Epithelial cell of prostate (primary cell): ENCODE results near the gene CCDC124.

Experiments used
- DNase-seq: peaks from one replicate; pipeline ENCODE4 v3.0.0-alpha.2; 2011; ENCODE audit warnings: low read depth, low spot score
- H3K27ac ChIP-seq: fragments of 450-650 bp; 2 replicates; pipeline ENCODE4 v1.5.1; 2017; ENCODE audit warnings: mild to moderate bottlenecking

CCDC124 gene

DNA sequence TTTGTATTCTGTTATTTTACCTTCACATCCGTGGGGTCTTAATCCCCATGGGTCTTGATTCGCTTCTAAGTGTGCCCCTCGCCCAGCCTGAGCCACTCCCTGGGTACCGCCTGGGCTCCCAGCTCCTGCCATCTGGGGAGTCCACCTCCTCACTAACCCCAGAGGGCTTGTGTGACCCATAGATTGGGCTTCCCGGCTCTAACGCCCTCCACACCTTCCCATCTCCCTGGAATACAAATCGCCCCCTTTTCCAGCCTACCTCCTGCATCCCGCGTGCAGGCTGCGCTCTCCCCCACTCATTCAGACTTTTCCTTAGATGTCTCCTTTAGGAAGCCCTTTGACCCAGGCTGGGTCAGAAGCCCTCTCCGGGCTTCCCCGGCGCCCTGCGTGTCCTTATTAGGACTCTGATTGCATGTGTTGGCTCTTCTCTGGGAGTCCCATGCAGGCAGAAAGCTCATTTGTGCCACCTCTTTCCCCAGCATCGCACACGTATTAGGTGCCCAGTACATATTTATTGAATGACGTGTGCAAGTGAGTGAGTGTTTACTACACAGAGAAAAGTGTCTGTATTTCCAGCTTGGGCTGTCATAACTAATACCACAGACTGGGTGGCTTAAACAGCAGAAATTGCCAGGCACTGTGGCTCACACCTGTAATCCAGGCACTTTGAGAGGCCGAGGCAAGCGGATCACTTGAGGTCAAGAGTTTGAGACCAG, 757 bp downstream of the CCDC124 start:
- peak; percentile 60 for DNase-seq
- peak overlapping the region; percentile 82 for H3K27ac ChIP-seq

DNA sequence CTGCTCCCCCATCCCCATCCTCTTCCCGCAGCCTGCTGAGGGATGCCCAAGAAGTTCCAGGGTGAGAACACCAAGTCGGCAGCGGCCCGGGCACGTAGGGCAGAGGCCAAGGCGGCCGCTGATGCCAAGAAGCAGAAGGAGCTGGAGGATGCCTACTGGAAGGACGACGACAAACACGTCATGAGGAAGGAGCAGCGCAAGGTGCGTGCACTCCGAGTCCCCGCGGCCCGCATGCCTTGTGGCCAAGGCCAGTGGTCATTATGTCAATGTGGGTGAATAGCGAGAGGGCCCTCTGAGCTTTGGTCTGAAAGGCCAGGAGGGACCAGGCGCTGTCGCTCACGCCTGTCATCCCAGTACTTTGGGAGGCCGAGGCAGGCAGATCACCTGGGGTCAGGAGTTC, 3.6 kb downstream of the CCDC124 start:
- no peak overlapping the region for H3K27ac ChIP-seq
- no peak for DNase-seq

DNA sequence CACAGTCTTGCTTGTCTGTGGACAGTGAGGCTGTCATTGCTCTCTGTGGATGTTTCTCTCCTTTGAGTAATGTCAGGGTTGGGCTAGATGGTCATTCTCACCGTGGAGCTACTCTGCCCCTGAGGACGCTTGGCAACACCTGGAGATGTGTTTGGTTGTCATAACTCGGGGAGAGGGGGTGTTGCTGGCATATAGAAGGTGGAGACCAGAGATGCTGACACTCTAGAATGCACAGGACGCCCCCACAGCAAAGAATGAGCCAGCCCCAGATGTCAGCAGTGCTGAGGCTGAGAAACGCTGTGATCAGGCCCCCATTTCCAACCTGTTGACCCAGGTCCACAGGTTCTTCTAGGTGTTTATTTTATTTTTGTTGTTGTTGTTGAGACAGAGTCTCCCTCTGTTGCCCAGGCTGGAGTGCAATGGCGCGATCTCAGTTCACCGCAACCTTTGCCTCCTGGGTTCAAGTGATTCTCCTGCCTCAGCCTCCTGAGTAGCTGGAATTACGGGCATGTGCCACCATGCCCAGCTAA, 4.6 kb downstream of the CCDC124 start:
- no peak for DNase-seq
- peak overlapping the region; percentile 28 for H3K27ac ChIP-seq

DNA sequence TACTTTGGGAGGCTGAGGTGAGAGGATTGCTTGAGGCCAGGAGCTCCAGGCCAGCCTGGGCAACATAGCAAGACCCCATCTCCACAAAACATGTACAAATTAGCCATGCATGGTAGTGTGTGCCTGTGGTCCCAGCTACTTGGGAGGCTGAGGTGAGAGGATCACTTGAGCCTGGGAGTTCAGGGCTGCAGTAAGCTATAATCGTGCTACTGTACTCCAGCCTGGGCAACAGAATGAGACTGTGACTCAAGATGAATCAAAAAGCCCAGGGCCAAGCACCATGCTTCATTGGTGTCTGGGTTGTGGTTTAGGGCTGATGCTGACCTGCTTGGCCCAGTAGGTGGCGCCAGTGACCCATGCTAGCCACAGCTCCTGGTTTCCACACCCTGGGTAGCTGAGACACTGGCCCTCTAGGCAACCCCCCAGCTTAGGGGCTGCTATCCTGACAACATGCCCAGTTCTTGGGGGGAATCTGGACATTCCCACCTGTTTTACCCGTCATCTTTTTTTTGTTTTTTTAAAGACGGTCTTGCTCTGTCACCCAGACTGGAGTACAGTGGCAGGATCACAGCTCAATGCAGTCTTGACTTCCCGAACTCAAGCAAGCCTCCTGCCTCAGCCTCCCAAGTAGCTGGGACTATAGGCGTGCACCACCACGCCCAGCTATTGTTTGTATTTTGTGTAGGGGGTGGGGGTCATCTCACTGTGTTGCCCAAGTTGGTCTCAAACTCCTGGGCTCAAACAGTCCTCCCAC, 5.5 kb downstream of the CCDC124 start:
- H3K27ac ChIP-seq = peak overlapping the region; percentile 28

DNA sequence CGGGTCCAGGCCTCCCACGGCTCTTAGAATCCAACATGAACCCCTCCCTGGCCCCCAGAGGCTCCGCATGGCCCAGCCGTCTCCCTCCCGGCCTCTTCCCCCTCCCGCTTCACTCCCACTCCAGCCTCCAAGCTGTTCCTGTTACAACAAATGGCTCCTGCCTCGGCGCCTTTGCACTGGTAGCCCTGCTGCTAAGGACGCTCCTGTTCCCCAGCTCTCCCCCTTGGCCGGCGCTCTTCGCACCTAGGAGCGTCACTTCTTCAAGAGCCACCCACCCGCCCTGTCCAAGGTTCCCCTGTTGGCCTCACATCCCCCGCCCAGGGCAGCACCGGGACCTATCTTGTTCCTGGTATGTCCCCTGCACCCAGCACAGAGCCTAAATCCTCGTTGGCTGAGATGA, 9.4 kb downstream of the CCDC124 start:
- no peak for DNase-seq
- no peak overlapping the region for H3K27ac ChIP-seq

More for the DNA sequence above, 5.5 kb downstream of the CCDC124 start:
- DNase-seq = peak; percentile 72

DNA sequence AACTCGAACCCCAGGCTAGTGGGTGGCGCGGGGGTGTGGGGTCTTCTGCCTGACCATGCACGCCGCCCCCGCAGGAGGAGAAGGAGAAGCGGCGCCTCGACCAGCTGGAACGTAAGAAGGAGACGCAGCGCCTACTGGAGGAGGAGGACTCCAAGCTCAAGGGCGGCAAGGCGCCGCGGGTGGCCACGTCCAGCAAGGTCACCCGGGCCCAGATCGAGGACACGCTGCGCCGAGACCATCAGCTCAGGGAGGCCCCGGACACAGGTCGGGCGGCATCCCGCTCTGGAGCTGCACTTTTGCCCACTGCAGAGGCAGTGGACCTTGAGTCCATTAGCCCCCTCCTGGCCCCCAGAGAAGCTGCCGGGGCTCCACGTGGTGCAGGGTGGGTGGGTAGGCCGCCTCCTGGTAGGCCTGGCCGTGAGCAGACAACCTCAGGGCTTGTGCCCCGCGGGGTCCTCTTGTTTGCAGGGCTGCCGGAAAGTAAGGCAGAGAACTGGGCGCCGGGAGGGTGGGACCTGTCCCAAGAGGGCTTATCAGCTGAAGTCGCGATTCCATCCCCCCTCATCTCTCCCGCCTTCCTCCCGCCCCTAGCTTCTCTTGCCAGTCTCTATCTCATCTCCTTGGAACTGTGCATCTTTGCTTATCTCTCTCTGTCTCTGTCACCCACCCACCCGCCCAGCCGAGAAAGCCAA, 9.9 kb downstream of the CCDC124 start:
- no peak overlapping the region for H3K27ac ChIP-seq
- DNase-seq = no peak

DNA sequence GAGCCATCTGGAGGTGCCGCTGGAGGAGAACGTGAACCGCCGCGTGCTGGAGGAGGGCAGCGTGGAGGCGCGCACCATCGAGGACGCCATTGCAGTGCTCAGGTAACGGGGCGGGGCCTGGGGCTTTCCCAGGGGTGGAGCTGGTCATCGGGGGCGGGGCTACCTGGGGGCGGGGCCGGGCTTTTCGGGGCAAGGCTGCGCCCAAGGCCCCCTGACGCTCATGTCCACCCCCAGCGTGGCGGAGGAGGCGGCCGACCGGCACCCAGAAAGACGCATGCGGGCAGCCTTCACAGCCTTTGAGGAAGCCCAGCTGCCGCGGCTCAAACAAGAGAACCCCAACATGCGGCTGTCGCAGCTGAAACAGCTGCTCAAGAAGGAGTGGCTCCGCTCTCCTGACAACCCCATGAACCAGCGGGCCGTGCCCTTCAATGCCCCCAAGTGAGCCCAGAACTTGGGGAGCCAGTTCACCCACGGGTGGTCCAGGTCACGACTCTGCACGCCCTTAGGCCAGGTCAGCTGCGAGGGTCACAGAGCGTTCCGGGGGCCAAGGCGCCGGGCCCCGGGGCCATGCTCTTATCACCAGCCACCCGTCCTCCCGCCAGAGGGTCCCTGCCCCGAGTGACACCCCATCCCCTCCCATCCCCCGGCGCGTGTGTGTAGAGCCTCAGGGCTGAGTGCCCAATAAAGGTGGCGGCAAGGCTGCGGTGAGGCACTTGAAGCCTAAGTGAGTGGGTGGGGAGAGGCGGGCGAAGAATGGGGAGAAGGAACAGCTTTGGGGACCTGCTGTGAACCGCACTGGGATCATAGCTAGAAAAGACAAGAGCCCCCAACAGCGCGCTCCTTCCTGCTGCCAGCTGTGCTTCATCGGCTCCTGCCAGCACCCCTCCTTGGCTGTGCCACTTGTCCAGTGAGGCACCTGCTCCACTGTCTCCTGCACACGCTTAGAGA, 10.7 kb downstream of the CCDC124 start:
- H3K27ac ChIP-seq = no peak overlapping the region
- no peak for DNase-seq

DNA sequence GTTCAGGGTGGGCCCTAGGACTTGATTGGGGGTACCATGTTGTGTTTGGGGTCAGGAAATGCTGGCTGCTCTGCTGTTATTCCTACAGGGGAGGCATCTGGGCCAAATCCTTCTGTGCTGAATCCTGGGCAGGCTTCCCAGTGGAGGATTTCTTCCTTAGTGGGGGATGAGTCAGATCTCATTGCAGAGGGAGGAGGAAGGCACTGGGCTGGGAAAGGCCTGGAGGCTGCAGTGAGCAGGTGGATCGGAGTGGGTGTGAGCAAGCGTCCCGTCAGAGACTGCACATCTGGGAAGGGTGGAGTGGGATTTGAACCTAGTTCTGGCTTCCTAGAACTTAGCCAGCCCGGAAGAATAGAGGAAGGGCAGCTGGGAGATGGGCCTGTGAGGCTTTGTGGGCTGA, 11.5 kb downstream of the CCDC124 start:
- no peak overlapping the region for H3K27ac ChIP-seq
- DNase-seq = peak; percentile 36

DNA sequence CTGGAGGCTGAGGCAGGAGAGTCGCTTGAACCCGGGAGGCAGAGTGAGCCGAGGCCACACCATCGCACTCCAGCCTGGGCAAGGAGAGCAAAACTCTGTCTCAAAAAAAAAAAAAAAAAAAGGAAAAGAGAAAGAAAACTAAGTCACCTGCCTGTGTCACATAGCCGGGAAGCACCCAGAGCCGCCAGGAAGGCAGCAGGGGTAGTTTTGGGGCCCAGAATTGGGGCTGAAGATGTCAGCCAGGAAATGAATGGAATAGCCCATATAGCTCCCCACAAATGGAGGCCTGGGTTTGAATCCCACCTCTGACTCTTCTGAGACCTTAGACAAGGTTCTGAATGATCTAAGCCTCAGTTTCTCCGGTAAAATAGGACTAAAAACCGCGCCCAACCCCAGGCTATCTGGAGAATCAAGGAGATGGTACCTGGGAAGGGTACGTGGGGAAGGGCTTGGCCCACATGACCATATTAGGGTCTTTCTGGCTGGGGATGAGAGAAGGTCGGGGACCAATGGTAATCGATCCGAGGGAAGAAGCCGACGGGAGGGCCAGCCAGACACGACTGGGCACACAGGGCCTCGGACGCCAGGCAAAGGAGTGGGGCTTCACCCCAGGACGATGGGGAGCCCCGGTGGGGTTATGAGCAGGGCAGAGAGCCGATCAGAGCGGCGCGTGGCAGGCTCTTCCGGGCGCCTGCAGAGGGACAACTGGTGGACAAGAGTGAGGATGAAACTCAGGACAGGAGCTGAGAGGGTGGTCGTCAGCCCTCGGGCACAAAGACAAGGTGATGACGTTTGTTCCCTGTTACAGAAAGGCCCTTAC, 14.4 kb downstream of the CCDC124 start:
- no peak for DNase-seq
- no peak overlapping the region for H3K27ac ChIP-seq

DNA sequence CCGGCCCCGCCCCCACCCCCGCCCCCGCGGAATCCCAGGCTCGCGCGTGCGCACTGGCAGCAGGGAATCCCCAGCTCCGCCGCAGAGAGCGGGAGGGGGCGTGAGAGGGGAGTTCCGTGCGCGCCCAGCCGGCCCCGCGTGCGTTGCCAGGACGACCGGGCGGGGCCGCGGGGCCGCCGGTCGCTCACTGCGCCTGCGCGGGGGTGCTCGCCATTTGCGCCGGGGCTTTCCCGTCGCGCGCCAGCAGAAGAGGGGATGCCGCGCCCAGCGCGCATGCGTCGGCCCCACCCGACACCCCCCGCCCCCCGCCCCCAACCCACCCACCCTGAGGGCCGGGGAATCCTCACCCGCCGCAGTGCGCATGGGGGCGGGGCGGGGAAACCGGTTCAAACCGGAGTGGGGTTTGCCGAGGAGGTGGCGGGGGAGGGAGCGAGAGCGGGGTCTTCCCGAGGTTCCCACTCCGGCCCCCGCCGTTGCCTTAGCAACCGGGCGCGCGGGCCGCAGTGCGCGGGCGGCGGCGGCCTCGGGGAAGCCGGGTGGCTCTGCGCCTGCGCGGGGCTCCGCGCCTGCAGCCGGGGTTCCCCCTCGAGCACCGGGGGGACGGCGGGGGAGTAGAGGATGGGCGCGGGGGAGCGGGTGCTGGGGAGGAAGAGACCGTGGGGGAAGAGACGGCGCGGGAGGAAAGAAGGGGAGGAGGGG, 15.1 kb downstream of the CCDC124 start:
- peak; percentile 31 for DNase-seq
- no peak overlapping the region for H3K27ac ChIP-seq

DNA sequence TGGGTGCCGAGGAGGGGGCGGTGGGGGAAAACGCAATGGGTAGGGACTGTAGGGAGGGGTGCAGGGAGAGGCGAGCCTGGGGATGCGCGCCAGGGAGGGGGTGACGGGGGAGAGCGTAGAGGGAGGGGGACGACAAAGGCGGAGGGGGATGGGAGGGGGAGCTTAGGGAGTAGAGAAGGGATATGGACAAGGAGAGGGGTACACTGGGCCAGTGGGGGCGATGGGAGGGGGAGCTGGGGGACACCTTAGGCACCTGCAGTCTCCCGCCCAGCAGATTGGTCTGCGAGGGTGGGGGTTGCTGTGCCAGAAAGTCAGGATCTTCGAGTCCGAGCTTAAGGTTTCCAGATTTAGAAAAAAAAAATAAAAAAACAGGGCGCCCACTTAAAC, 15.7 kb downstream of the CCDC124 start:
- no peak for DNase-seq
- no peak overlapping the region for H3K27ac ChIP-seq

DNA sequence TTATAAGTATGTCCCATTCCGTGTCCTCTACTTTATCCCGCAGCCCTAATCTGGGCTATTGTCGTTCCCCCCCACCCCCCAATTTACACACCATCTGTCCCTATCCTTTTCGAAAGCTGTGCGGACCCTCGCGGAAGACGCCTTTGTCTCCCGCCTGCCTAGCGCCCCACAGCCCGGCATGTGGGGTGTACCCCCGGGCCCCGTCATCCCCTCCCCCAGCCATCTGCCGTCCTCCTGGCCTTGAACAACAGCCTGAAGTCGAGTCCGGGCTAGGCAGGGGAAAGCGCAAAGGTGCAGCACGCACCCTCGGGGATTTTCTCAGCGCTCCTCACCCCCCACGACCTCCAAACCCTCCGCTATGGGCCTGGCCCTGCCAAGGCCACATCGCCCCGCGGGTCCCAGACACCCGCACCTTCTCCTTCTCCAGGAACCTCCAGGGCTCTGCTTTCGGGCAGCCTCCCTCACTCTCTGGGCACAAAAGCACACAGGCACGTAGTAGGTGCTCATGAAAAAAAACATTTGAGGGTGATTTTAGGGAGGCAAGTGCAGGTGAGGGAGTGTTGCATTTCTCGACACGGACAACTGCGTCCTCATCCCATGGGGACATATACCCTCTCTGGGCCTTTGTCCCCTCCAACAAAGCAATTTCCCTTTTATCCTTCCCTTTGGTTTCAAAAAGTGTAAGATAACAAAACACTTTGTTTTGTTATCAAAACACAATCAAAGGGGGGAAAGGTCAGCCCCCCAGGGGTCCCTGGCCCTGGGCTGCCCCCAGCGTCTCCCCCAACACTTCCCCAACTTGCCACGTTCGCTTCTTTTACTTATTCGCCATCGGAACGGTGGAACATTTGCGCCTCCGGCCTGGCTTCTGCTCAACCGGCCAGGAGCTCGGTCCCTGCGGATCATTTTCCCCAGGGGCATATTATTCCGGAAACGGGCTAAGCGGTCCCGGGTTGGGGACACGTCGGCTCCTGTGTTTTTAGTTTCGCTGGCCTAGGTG, 16.4 kb downstream of the CCDC124 start:
- no peak for DNase-seq
- no peak overlapping the region for H3K27ac ChIP-seq

DNA sequence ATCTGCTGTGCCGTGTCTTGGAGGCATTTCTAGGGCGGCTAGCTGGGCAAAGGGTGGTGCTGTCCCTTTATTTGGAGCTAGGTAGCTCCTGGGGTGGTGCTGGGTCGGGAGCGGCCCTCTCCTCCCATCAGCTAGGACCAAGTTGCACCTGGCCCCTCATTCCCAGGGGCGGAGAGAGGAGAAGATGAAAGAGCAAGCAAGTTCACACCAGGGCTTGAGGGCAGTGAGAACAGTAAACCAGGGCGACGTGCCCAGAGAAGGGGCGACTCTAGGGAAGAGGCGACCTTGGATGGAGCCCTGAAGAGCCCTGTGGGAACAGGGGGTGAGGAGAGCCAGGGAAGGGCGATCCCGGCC, 17.1 kb downstream of the CCDC124 start:
- DNase-seq = no peak
- no peak overlapping the region for H3K27ac ChIP-seq

DNA sequence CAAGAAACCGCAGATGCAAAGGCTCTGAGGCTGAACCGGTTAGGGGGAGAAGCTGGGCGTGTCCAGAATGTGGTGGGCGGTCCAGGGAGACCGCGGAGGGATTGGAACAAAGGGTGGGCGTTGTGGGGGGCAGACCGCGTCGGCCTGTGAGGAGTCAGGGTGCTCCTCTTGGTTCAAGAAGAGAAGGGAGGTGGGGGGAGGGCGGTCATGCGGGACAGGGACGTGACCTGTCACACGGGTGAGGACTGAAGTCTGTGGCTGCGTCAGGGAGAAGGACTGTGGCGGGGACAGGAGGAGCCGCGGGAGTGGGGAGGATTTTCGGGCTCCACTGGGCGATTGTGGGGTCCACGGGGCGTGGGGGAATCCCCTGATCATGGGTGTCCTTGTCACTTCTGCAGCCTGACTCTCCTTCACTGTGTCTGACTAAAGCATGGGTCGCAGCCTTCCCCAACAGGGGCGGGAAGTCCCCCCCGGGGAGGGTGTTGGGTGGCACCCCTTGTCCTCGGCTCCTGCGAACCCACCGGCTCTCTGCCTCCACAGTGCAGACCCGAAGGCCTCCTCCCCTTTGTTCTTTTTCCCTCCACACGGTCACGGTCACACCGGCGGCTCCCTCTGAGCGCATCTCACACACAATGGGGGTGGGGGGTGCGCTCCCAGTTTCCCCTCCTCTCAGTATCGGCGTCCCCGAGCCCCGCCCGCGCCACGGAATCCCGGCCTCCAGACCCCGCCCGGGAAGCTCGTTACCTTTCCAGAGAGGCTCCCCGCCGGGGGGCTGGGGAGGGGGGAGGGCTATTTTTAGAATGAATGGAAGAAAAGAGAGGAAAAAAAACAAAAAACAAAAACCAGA, 17.7 kb downstream of the CCDC124 start:
- DNase-seq = no peak
- H3K27ac ChIP-seq = no peak overlapping the region

DNA sequence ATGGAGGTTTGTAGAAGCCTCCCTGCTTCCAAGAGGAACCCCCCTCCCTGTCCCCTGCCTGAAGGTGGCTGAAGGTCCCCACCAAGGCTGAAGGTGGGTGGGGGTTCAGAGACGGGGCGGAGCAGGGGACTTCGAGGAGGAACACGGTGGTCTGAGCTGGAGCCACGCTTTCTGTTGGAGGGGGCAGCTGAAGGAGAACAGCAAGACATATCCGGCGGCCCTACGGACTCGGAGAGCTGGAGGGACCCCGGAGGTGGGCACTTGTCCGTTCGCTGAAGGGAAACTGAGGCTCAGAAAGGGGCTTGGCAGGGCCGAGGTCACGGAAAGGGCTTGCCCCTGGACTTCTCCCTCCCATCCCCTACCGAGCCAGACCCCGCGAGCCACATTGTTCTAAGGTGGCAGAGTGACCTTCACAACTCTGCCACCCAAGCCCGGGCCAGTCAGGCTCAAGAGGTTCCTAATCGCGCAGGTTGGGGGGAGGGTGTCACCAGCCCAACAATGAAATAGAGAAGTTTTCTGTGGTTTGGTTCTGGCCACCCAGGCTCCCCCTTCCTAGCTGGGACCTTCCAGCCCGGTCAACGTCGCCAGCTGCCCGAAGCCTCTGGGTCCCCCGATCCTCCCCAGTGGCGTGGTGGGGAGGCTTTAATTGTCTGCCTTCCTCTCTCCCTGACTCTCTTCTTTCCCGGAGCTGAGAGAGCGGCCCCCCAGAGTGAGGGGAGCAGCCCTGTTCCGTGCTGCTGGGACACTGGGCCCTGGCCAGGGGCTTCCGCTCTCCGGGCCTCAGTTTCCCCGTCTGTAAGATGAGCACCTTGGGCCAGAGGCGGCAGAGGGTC, 18.6 kb downstream of the CCDC124 start:
- no peak overlapping the region for H3K27ac ChIP-seq
- DNase-seq = no peak
